ENCODE data around the gene CCDC185. TPM values are rescaled to one million over a fixed set of nuclear protein-coding genes. Genes with fewer than 3 reads are reported as not detected.
A peak's percentile ranks its signal among the peaks of the same experiment; 100 is the strongest.

Gene CCDC185
- total RNA-seq, 1 donor from 2014 or later = not detected

DNA sequence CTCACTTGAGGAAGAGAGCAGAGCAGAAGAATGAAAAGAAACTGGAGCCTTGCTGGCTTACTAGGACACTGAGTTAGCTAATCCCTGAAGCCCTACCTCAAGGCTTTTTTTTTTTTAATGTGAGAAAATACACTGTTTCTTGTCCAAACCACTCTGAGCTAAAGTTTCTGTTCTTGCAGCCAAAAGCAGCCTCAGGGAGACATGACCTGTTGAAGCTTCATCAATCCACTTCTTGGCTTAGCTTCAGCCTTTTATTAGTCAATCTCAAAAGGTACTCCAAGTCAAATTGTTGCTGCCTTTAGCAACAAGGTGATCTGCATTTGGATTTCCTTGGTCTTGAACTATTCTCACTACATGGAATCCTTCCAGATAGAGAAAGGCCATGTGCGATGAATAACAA, 33.7 kb downstream of the CCDC185 start:
- Histone ChIP-seq H3K4me1 (peaks cover 32% of the 10 kb centered on the region), H3K27ac (replicated peaks) (no peak overlapping the region), H3K36me3 (no peaks in the 10 kb centered on the region), H3K4me3 (no peak overlapping the region), H3K27me3 (ENCODE audit: low read depth) (no peaks in the 10 kb centered on the region), H3K9me3 (replicated peaks) (peaks cover 9% of the 10 kb centered on the region)
- TF ChIP-seq, protein P1, sequence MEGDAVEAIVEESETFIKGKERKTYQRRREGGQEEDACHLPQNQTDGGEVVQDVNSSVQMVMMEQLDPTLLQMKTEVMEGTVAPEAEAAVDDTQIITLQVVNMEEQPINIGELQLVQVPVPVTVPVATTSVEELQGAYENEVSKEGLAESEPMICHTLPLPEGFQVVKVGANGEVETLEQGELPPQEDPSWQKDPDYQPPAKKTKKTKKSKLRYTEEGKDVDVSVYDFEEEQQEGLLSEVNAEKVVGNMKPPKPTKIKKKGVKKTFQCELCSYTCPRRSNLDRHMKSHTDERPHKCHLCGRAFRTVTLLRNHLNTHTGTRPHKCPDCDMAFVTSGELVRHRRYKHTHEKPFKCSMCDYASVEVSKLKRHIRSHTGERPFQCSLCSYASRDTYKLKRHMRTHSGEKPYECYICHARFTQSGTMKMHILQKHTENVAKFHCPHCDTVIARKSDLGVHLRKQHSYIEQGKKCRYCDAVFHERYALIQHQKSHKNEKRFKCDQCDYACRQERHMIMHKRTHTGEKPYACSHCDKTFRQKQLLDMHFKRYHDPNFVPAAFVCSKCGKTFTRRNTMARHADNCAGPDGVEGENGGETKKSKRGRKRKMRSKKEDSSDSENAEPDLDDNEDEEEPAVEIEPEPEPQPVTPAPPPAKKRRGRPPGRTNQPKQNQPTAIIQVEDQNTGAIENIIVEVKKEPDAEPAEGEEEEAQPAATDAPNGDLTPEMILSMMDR (IDR thresholded peaks at IDR 0.05; ENCODE audit: borderline replicate concordance) = no peak
- no peak for DNase-seq
- intact Hi-C loops (cut with micrococcal nuclease) = no loop called here

DNA sequence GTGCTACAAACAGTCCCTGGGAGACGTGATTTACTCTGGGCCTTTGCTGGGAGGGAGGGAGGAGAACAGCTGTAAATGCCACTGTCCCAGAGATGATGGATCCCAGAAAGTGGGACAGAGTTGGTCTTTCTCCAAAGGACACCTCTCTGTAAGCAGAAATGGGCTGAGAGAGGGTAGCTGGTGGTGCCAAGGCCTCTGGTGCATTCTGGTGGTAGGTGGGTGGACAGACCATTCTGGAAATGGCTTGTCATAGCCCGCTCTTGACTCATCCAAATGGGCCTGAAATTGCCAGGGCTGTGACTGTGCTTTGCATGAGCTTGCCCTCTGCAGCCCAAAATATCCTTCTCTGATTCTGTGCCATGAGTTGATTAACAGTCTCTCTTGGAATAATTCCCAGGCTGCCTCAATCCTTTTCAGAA, 36.1 kb downstream of the CCDC185 start:
- Histone ChIP-seq H3K27me3 (ENCODE audit: low read depth) (no peaks in the 10 kb centered on the region), H3K4me1 (peaks cover 25% of the 10 kb centered on the region), H3K36me3 (no peaks in the 10 kb centered on the region), H3K4me3 (no peak overlapping the region), H3K27ac (replicated peaks) (peak overlapping the region; percentile 83), H3K9me3 (replicated peaks) (peaks cover 9% of the 10 kb centered on the region)
- intact Hi-C loops (cut with micrococcal nuclease) = no loop called here
- TF ChIP-seq, protein P1 (IDR thresholded peaks at IDR 0.05; ENCODE audit: borderline replicate concordance) = no peak
- no peak for DNase-seq

DNA sequence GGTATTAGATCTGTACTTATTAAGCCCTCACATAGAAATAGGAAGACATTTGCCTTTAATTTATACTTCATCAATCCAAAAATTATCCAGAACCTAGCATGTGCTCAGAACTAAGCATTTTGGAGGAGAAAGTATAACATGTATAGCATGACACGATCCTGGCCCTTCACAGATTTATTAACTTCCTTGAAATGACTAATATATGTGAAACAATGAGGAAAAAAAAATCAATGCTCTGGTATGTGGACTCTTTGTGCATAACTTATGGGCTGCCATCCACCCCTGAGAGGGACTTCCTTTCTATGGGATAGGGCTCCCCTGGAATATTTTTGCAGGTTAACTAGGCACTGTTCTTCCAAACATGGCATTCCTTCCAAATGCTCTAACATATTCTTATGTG, 36.6 kb downstream of the CCDC185 start:
- Histone ChIP-seq H3K27me3 (ENCODE audit: low read depth) (no peaks in the 10 kb centered on the region), H3K4me1 (peaks cover 20% of the 10 kb centered on the region), H3K27ac (replicated peaks) (peak overlapping the region; percentile 83), H3K36me3 (no peaks in the 10 kb centered on the region), H3K9me3 (replicated peaks) (peaks cover 9% of the 10 kb centered on the region), H3K4me3 (no peak overlapping the region)
- TF ChIP-seq, protein P1 (IDR thresholded peaks at IDR 0.05; ENCODE audit: borderline replicate concordance) = no peak
- DNase-seq = no peak
- intact Hi-C loops (cut with micrococcal nuclease) = no loop called here

DNA sequence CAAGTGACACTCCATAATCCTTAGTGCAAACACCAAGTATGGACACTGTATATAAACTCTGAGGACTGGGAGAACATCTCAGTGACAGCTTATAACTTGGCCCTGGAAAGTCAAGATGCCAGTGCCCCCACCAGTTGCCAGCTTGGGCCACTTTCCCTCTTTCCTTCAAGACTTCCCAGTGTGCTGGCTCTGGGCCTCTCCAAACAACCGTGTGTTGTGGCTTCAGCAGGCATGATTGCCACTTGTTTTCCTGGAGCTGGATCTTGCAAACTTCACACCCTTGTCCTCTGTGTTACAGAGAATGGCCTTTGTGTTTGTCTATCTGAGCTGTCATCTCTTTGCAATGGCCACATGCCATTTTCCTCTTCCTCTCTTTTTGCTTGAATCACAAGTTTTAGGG, 37.0 kb downstream of the CCDC185 start:
- Histone ChIP-seq H3K4me1 (peaks cover 19% of the 10 kb centered on the region), H3K9me3 (replicated peaks) (peaks cover 9% of the 10 kb centered on the region), H3K4me3 (no peak overlapping the region), H3K27me3 (ENCODE audit: low read depth) (no peaks in the 10 kb centered on the region), H3K36me3 (no peaks in the 10 kb centered on the region), H3K27ac (replicated peaks) (peak overlapping the region; percentile 83)
- intact Hi-C loops (cut with micrococcal nuclease) = no loop called here
- DNase-seq = no peak
- TF ChIP-seq, protein P1 (IDR thresholded peaks at IDR 0.05; ENCODE audit: borderline replicate concordance) = no peak

DNA sequence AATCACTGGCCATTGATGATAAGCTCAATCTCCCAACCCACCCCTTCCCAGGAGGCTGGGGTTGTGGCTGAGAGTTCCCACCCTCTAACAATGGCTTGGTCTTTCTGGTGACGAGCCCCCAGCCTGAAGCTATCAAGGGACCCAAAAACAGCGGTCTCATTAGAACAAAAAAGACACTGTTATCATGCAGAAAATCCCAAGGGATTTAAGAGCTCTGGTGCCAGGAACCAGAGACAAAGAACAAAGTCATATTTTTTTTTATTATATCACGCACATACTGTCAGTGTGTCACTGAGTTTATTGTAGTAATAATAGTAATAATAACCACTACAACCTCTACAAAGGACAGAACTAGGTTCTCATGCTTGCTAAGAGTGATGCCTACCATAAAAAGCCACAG, 43.9 kb downstream of the CCDC185 start:
- DNase-seq = no peak
- intact Hi-C loops (cut with micrococcal nuclease) = no loop called here
- Histone ChIP-seq H3K9me3 (replicated peaks) (no peaks in the 10 kb centered on the region), H3K4me1 (peaks cover 5% of the 10 kb centered on the region), H3K27me3 (ENCODE audit: low read depth) (no peaks in the 10 kb centered on the region), H3K36me3 (no peaks in the 10 kb centered on the region), H3K4me3 (no peak overlapping the region), H3K27ac (replicated peaks) (no peak overlapping the region)
- TF ChIP-seq, protein P1 (IDR thresholded peaks at IDR 0.05; ENCODE audit: borderline replicate concordance) = no peak

DNA sequence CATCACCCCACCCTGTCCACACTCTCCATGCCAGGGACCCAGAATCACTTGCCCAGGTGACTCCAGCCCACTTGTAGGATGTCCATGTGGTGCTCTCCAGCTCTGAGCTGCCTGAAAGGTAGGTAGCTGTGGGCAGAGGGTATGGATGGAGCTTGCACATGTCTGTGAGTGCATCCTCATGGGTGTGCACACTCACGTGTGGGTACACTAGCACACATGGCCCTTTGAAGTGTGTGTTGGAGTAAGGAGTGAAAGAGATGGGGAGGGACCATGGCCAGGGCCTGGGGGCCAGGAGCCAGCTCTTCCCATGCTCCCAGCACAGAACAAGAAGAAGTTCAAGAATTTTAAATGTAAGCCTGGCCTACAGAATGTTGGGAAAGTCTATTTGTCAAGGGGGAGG, 50.2 kb downstream of the CCDC185 start:
- H3K4me1 ChIP-seq = no peaks in the 10 kb centered on the region
- H3K27ac ChIP-seq (replicated peaks) = no peak overlapping the region
- no peak overlapping the region for H3K4me3 ChIP-seq
- peaks cover 28% of the 10 kb centered on the region for H3K9me3 ChIP-seq (replicated peaks)
- TF ChIP-seq, protein P1 (IDR thresholded peaks at IDR 0.05; ENCODE audit: borderline replicate concordance) = no peak
- no peaks in the 10 kb centered on the region for H3K36me3 ChIP-seq
- no peak for DNase-seq
- H3K27me3 ChIP-seq (ENCODE audit: low read depth) = peaks cover 4% of the 10 kb centered on the region
- intact Hi-C loops (cut with micrococcal nuclease) = no loop called here
